ENCODE data around the gene GNG7. TPM values are rescaled to one million over a fixed set of nuclear protein-coding genes. Genes with fewer than 3 reads are reported as not detected.

Gene GNG7
- polyA plus RNA-seq, 3 donors, result 1.1 to 1.6 (median 1.3) TPM

DNA sequence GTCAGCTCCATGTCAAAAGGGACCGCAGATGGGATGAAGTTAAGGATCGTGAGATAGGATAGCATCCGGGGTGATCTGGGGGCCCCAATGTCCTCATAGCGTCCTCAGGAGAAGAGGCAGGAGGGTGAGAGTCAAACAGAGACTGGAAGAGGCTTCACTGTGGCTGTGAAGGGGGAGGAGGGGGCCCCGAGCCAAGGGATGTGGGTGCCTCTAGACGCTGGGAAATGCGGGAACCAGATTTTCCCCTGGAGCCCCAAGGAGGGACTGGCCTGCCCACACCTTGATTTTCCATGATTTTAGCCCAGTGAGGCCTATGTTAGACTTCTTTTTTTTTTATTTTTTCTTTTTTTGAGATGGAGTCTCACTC is 61.2 kb downstream of the GNG7 start:
- Histone ChIP-seq H4K20me1 (ENCODE audit: insufficient read depth, low read length) (no peaks in the 10 kb centered on the region), H3K27ac (ENCODE audit: low read depth in 1 of 2, low read length in 2 of 2) (no peak overlapping the region), H3K27me3 (ENCODE audit: control insufficient read depth in 2 of 2, insufficient read depth in 2 of 2, low read length in 2 of 2) (no peaks in the 10 kb centered on the region), H3K79me2 (ENCODE audit: insufficient read depth, low read length) (no peaks in the 10 kb centered on the region), H2AFZ (ENCODE audit: insufficient read depth, low read depth, low read length, poor library complexity, severe bottlenecking) (no peak overlapping the region), H3K9me3 (replicated peaks in 1 of 2; ENCODE audit: control insufficient read depth in 1 of 2, insufficient read depth in 1 of 2, low read length in 2 of 2) (no peaks in the 10 kb centered on the region), H3K4me2 (replicated peaks; ENCODE audit: extremely low read depth, low read length, poor library complexity, severe bottlenecking) (no peak overlapping the region), H3K36me3 (replicated peaks in 1 of 2; ENCODE audit: control insufficient read depth in 1 of 2, insufficient read depth in 2 of 2, low read length in 2 of 2) (no peaks in the 10 kb centered on the region), H3K4me1 (ENCODE audit: control insufficient read depth in 1 of 2, insufficient read depth in 2 of 2, low read length in 2 of 2) (peaks cover 23 to 25% of the 10 kb centered on the region in 2 donors), H3K9ac (ENCODE audit: insufficient read depth, low read length, poor library complexity, severe bottlenecking) (no peak overlapping the region), H3K4me3 (replicated peaks in 1 of 3; ENCODE audit: low read depth in 2 of 3, low read length in 3 of 3) (no peak overlapping the region)
- no peak for DNase-seq
- intact Hi-C loops (cut with micrococcal nuclease), result loop anchor here in 1 of 2 donors (10.0 kb wide), 1 partner anchor 233 kb away; no protein-coding TSS in a partner anchor
- WGBS (ENCODE audit: insufficient coverage), result 95% methylated on average over 7 of the region's 7 CpGs
- Mint-ChIP-seq H3K9me3 (peaks cover 0 to 5% (median 2%) of the 10 kb centered on the region in 7 donors), H3K36me3 (peaks cover 0 to 6% of the 10 kb centered on the region in 2 donors), H3K4me3 (no peak overlapping the region), H3K27ac (no peak overlapping the region), H3K27me3 (ENCODE audit: low read depth in 3 of 3) (peaks cover 1 to 2% (median 1%) of the 10 kb centered on the region in 3 donors), H3K4me1 (peaks cover 27% of the 10 kb centered on the region)
- TF ChIP-seq, protein P1, sequence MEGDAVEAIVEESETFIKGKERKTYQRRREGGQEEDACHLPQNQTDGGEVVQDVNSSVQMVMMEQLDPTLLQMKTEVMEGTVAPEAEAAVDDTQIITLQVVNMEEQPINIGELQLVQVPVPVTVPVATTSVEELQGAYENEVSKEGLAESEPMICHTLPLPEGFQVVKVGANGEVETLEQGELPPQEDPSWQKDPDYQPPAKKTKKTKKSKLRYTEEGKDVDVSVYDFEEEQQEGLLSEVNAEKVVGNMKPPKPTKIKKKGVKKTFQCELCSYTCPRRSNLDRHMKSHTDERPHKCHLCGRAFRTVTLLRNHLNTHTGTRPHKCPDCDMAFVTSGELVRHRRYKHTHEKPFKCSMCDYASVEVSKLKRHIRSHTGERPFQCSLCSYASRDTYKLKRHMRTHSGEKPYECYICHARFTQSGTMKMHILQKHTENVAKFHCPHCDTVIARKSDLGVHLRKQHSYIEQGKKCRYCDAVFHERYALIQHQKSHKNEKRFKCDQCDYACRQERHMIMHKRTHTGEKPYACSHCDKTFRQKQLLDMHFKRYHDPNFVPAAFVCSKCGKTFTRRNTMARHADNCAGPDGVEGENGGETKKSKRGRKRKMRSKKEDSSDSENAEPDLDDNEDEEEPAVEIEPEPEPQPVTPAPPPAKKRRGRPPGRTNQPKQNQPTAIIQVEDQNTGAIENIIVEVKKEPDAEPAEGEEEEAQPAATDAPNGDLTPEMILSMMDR (IDR thresholded peaks at IDR 0.05), result no peak

DNA sequence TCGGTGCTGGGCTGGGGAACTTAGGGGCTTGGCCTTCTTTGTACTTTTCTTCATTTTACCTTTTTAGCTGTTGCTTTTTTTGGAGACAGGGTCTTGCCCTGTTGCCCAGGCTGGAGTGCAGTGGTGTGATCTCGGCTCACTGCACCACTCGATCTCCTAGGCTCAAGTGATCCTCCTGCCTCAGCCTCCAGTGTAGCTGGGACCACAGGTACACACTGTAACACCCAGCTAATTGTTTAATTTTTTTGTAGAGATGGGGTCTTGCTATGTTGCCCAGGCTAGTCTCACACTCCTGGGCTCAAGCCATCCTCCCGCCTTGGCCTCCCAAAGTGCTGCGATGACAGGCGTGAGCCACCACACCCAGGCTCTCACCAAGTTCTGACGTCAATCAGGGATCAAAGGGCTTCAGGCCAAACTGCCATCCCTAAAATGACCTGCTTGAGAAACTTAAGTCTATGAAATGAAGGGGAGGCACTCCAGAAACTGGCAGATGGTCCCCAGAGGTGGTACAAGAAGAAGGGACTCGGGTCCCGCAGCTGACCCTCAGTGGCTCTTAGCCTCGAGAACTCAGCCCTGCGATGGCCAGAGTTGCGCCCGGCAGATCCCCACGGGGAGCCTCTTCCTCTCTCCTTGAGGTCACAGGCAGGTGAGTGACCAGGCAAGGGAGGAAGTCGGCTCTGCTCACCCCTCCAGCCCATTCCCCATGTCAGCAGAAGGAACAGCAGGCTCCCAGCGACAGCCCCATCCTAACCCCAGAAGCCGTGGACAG is 61.7 kb downstream of the GNG7 start:
- peaks cover 0 to 5% (median 2%) of the 10 kb centered on the region in 7 donors for H3K9me3 Mint-ChIP-seq
- no peak for DNase-seq
- H3K4me3 Mint-ChIP-seq, result no peak overlapping the region
- Histone ChIP-seq H3K4me3 (replicated peaks in 1 of 3; ENCODE audit: low read depth in 2 of 3, low read length in 3 of 3) (no peak overlapping the region), H3K9me3 (replicated peaks in 1 of 2; ENCODE audit: control insufficient read depth in 1 of 2, insufficient read depth in 1 of 2, low read length in 2 of 2) (no peaks in the 10 kb centered on the region), H3K36me3 (replicated peaks in 1 of 2; ENCODE audit: control insufficient read depth in 1 of 2, insufficient read depth in 2 of 2, low read length in 2 of 2) (no peaks in the 10 kb centered on the region), H3K79me2 (ENCODE audit: insufficient read depth, low read length) (no peaks in the 10 kb centered on the region), H2AFZ (ENCODE audit: insufficient read depth, low read depth, low read length, poor library complexity, severe bottlenecking) (no peak overlapping the region), H3K27ac (ENCODE audit: low read depth in 1 of 2, low read length in 2 of 2) (no peak overlapping the region), H3K9ac (ENCODE audit: insufficient read depth, low read length, poor library complexity, severe bottlenecking) (no peak overlapping the region), H3K4me2 (replicated peaks; ENCODE audit: extremely low read depth, low read length, poor library complexity, severe bottlenecking) (no peak overlapping the region), H3K4me1 (ENCODE audit: control insufficient read depth in 1 of 2, insufficient read depth in 2 of 2, low read length in 2 of 2) (peaks cover 23 to 26% of the 10 kb centered on the region in 2 donors), H4K20me1 (ENCODE audit: insufficient read depth, low read length) (no peaks in the 10 kb centered on the region), H3K27me3 (ENCODE audit: control insufficient read depth in 2 of 2, insufficient read depth in 2 of 2, low read length in 2 of 2) (no peaks in the 10 kb centered on the region)
- H3K27ac Mint-ChIP-seq, result peak overlapping the region in 1 of 7 donors; percentile 68
- H3K4me1 Mint-ChIP-seq, result peaks cover 27% of the 10 kb centered on the region
- H3K27me3 Mint-ChIP-seq (ENCODE audit: low read depth in 3 of 3), result peaks cover 1 to 2% (median 1%) of the 10 kb centered on the region in 3 donors
- TF ChIP-seq, protein P1 (IDR thresholded peaks at IDR 0.05), result no peak
- 96% methylated on average over 9 of the region's 17 CpGs for WGBS (ENCODE audit: insufficient coverage)
- intact Hi-C loops (cut with micrococcal nuclease), result loop anchor here in 1 of 2 donors (10.0 kb wide), 1 partner anchor 234 kb away; no protein-coding TSS in a partner anchor
- peaks cover 0 to 6% of the 10 kb centered on the region in 2 donors for H3K36me3 Mint-ChIP-seq
